NCI-H2227 treated with DMSO at 0.1 percent for 48 hours (cell line): ENCODE data around the gene DOCK4.
"Not testable (repeated sequence)": the region's sequence is repeated elsewhere in the genome, so short reads cannot be mapped to it uniquely, and the experiment has no call there.

Source experiments
- DNase-seq: peaks from one replicate; lab custom pipeline; 2025; lab: John Stamatoyannopoulos, UW

Gene DOCK4

GRCh38 chr7:112132051-112132694 is 74.0 kb downstream of the DOCK4 start:
- peak; percentile 74 for DNase-seq

GRCh38 chr7:112130729-112131410 is 75.3 kb downstream of the DOCK4 start:
- DNase-seq: peak; percentile 75

GRCh38 chr7:112129655-112130323 is 76.4 kb downstream of the DOCK4 start:
- no peak for DNase-seq

- DNase-seq: not testable (repeated sequence)
Observed at GRCh38 chr7:112128461-112129425, 77.5 kb downstream of the DOCK4 start.

GRCh38 chr7:112128041-112128440 is 78.2 kb downstream of the DOCK4 start:
- not testable (repeated sequence) for DNase-seq

- peak; percentile 95 for DNase-seq
Observed at GRCh38 chr7:112125250-112125649, 80.9 kb downstream of the DOCK4 start.

GRCh38 chr7:112124061-112124766 is 82.0 kb downstream of the DOCK4 start:
- DNase-seq: no peak

GRCh38 chr7:112122798-112123197 is 83.4 kb downstream of the DOCK4 start:
- DNase-seq: no peak

- DNase-seq: no peak
Observed at GRCh38 chr7:112122144-112122543, 84.1 kb downstream of the DOCK4 start.

- no peak for DNase-seq
Observed at GRCh38 chr7:112121318-112121717, 84.9 kb downstream of the DOCK4 start.

GRCh38 chr7:112120696-112121217 is 85.4 kb downstream of the DOCK4 start:
- no peak for DNase-seq

- no peak for DNase-seq
Observed at GRCh38 chr7:112118581-112119566, 87.3 kb downstream of the DOCK4 start.

GRCh38 chr7:112116894-112117293 is 89.3 kb downstream of the DOCK4 start:
- DNase-seq: no peak

GRCh38 chr7:112116358-112116757 is 89.8 kb downstream of the DOCK4 start:
- DNase-seq: no peak

- no peak for DNase-seq
Observed at GRCh38 chr7:112115880-112116279, 90.3 kb downstream of the DOCK4 start.

- no peak for DNase-seq
Observed at GRCh38 chr7:112113913-112114575, 92.2 kb downstream of the DOCK4 start.

- DNase-seq: no peak
Observed at GRCh38 chr7:112112822-112113255, 93.4 kb downstream of the DOCK4 start.

GRCh38 chr7:112110651-112111050 is 95.5 kb downstream of the DOCK4 start:
- no peak for DNase-seq

GRCh38 chr7:112110175-112110574 is 96.0 kb downstream of the DOCK4 start:
- DNase-seq: no peak
